Mucosa of descending colon (tissue), 3 donors: Measurements from ENCODE around the gene AADAT. TPM values are rescaled to one million over a fixed set of nuclear protein-coding genes. Genes with fewer than 3 reads are reported as not detected.

Experiments
- ATAC-seq: fragments of 200-7000 bp; cut with Tn5 transposase; one replicate; pipeline ENCODE4 v1.9.1; 2020; ENCODE audit warnings: mild to moderate bottlenecking, moderate library complexity
- DNase-seq, 3 donors: peaks; one replicate each; pipeline ENCODE4 v3.0.0-alpha.2; 2020
- H3K36me3 ChIP-seq: fragments of 200-600 bp; one replicate; pipeline ENCODE4 v1.8.0; 2021; ENCODE audit warnings: low read depth, mild to moderate bottlenecking
- H3K4me1 ChIP-seq: fragments of 200-600 bp; one replicate; pipeline ENCODE4 v1.8.0; 2021; ENCODE audit warnings: low read depth, mild to moderate bottlenecking
- H3K4me3 ChIP-seq: fragments of 200-600 bp; one replicate; pipeline ENCODE4 v1.8.0; 2021; ENCODE audit warnings: mild to moderate bottlenecking
- H3K9me3 ChIP-seq: fragments of 200-600 bp; one replicate; pipeline ENCODE4 v1.8.0; 2021; ENCODE audit warnings: mild to moderate bottlenecking
- intact Hi-C, 2 donors: fragments of 100-400 bp; cut with DNase I in 1 of 2; cut with micrococcal nuclease in 1 of 2; formaldehyde crosslinking; loops; one replicate each; pipeline versions ENCODE4 v1.11.0 to v1.11.1; 2022; cut with DNase I, micrococcal nuclease
- total RNA-seq, 3 donors: library from RNA; stranded (reverse); fragmentation: NEBNext Ultra II Directional in 2 of 3; extraction: Animal tissue kit (Norgen Biotek cat#: 25700) in 2 of 3; gene quantifications; one replicate each; pipeline versions ENCODE4 v1.2.1 to v1.2.4, GENCODE V29; 2021 to 2023
- TF ChIP-seq, protein P1 (sequence below): fragments of 200-600 bp; IDR thresholded peaks from one replicate; pipeline ENCODE4 v1.8.0; 2022; ENCODE audit warnings: antibody characterized with exemption, mild to moderate bottlenecking
- donor health status: DM: no; HTN: no; CAD: no; lungs with moderate emphysema.
- donor health status: DM: no; HTN: no; CAD: no.
- donor health status: DM: no; HTN: yes; CAD: no.

Gene AADAT
- total RNA-seq, 3 donors from 2014 or later, result 3.2 to 5.5 (median 4.9) TPM

DNA sequence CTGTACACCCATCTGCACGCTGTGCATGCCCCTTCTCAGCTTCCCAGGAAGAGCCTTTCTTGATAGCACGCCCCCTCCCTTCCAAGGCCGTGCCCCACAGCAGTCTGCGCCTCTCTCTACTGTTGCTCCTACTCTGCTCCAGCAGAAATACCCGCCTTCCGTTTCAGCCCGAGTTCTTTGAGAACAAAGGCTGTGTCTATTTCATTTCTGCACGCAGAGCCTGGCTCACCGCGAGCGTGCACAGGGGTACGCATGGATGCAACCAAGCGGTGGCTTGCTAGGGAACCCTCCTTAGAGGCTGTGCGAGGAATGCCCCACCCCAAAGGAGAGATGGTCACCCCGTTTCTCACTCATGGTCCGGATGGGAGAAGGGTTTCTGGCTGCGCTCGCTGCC, 485 bp downstream of the AADAT start:
- Histone ChIP-seq H3K36me3 (no peaks in the 10 kb centered on the region), H3K4me1 (peaks cover 3% of the 10 kb centered on the region), H3K4me3 (peak overlapping the region; percentile 9), H3K9me3 (no peaks in the 10 kb centered on the region)
- DNase-seq, result peak in 2 of 3 donors; percentile 22 to 37
- ATAC-seq, result peak; percentile 42
- TF ChIP-seq, protein P1, sequence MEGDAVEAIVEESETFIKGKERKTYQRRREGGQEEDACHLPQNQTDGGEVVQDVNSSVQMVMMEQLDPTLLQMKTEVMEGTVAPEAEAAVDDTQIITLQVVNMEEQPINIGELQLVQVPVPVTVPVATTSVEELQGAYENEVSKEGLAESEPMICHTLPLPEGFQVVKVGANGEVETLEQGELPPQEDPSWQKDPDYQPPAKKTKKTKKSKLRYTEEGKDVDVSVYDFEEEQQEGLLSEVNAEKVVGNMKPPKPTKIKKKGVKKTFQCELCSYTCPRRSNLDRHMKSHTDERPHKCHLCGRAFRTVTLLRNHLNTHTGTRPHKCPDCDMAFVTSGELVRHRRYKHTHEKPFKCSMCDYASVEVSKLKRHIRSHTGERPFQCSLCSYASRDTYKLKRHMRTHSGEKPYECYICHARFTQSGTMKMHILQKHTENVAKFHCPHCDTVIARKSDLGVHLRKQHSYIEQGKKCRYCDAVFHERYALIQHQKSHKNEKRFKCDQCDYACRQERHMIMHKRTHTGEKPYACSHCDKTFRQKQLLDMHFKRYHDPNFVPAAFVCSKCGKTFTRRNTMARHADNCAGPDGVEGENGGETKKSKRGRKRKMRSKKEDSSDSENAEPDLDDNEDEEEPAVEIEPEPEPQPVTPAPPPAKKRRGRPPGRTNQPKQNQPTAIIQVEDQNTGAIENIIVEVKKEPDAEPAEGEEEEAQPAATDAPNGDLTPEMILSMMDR, result no peak
- intact Hi-C loops, result no loop called here

- Histone ChIP-seq H3K36me3 (no peaks in the 10 kb centered on the region), H3K4me1 (peaks cover 3% of the 10 kb centered on the region), H3K4me3 (no peak overlapping the region), H3K9me3 (no peaks in the 10 kb centered on the region)
- TF ChIP-seq, protein P1, result no peak
- peak in 1 of 3 donors; percentile 3 for DNase-seq
- intact Hi-C loops, result no loop called here
- no peak for ATAC-seq
These were observed 1.0 kb downstream of the AADAT start for GRCh38 chr4:170088716-170089115.

GRCh38 chr4:170087163-170087700, 2.5 kb downstream of the AADAT start:
- Histone ChIP-seq H3K4me1 (peaks cover 3% of the 10 kb centered on the region), H3K4me3 (no peak overlapping the region), H3K9me3 (no peaks in the 10 kb centered on the region), H3K36me3 (no peaks in the 10 kb centered on the region)
- no peak for DNase-seq
- ATAC-seq, result no peak
- intact Hi-C loops, result no loop called here
- TF ChIP-seq, protein P1, result no peak

DNA sequence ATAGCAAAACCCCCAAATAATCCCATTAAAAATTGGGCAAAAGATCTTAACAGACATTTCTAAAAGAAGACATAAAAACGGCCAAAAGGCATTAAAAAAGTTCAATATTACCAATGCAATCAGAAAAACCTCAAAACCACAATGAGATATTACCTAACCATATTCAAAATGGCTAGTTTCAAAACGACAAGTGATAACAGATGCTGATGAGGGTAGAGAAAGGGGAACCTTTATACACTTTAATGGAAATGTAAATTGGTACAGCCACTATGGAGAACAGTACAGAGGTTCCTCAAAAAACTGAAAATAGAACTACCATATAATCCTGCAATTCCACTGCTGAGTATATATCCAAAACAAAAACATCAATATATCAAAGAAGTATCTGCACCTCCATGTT, 6.2 kb downstream of the AADAT start:
- DNase-seq (no peak), ATAC-seq (no peak)
- Histone ChIP-seq H3K4me3 (no peak overlapping the region), H3K36me3 (no peaks in the 10 kb centered on the region), H3K9me3 (no peaks in the 10 kb centered on the region), H3K4me1 (no peaks in the 10 kb centered on the region)
- intact Hi-C loops, result no loop called here
- TF ChIP-seq, protein P1, result no peak

GRCh38 chr4:170080496-170080895, 9.3 kb downstream of the AADAT start:
- ATAC-seq (no peak), DNase-seq (no peak)
- H3K36me3 ChIP-seq, result no peaks in the 10 kb centered on the region
- H3K4me3 ChIP-seq, result no peak overlapping the region
- intact Hi-C loops, result no loop called here
- H3K4me1 ChIP-seq, result no peaks in the 10 kb centered on the region
- TF ChIP-seq, protein P1, result no peak
- H3K9me3 ChIP-seq, result no peaks in the 10 kb centered on the region

GRCh38 chr4:170079981-170080380, 9.8 kb downstream of the AADAT start:
- no peaks in the 10 kb centered on the region for H3K9me3 ChIP-seq
- ATAC-seq, result no peak
- intact Hi-C loops, result no loop called here
- H3K4me3 ChIP-seq, result no peak overlapping the region
- no peak for DNase-seq
- TF ChIP-seq, protein P1, result no peak
- no peaks in the 10 kb centered on the region for H3K4me1 ChIP-seq
- no peaks in the 10 kb centered on the region for H3K36me3 ChIP-seq
